DLD1 (cell line): ENCODE measurements around the gene PTPRD.
"Not testable (repeated sequence)": the region's sequence is repeated elsewhere in the genome, so short reads cannot be mapped to it uniquely, and the experiment has no call there.

Experiments used
- in situ Hi-C: cut with HindIII; loops from 2 replicates; pipeline ENCODE4 v1.10.0; 2017; ENCODE audit warnings: low sequenced_read_pairs

PTPRD gene

DNA sequence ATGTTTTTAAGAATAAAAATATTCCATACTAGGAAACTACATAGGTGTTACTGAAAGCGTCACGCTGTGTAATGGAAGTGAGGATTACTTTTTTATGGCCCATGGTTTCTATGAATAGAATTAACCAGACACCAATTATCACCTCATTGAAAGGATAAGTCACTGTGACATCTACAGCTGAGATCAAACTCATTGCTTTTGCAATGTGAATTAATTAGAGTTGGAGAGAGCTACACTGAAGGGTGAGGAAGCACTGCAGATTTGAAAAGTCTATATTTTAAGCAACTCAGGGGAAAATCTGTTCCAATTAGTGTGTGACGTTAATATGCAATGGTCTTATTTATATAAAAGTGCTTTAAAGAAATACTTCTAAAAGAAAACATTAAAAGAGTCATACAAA is 1513.2 kb downstream of the PTPRD start:
- in situ Hi-C loops, result no loop called here

DNA sequence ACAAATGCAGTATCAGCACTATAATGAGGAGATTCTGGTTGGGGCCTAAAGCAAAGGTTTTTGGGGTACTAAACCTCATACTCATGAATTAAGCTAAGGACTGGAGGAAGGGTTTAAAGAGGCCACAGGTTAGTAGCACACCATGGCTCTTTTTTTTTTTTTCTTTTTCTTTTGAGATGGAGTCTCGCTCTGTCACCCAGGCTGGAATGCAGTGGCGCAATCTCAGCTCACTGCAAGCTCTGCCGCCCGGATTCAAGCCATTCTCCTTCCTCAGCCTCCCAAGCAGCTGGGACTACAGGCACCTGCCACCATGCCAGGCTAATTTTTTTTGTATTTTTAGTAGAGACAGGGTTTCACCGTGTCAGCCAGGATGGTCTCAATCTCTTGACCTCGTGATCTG is 1515.5 kb downstream of the PTPRD start:
- in situ Hi-C loops, result not testable (repeated sequence)

DNA sequence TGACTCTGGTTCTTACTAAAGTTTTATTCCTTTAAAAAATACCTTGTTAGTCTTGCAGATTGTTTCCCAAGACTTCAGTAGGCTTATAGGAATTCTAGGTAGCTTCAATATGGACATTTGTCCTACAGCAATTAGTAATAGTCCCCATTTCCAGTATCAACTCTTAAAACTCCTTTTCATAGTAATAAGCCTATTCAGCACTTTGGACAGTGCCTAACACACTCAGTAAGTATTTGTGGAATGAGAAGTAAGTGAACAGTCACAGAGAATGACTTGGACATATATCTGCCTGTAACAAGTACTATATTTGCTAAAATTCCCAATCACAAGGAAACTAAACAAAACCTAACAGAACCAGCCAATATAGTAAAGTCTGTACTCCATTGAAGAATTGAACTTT is 1521.4 kb downstream of the PTPRD start:
- in situ Hi-C loops, result no loop called here

DNA sequence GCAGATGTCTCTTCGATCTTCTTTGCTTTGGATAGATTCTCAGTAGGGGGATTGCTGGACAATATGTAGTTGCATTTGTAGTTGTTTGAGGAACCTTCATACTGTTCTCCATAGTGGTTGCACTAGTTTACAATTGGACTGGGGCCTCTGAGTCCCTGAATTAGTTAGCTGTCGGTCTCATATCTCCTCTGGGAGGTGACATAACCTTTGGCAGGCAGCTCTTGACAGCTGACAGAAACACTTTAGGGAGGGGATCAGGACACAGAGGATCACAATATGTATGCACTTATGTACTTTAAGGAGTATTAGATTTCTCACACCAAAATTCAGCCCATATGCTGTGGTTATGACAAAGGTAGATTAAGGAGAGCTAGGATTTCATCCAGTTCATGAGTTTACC is 1533.3 kb downstream of the PTPRD start:
- in situ Hi-C loops, result no loop called here

DNA sequence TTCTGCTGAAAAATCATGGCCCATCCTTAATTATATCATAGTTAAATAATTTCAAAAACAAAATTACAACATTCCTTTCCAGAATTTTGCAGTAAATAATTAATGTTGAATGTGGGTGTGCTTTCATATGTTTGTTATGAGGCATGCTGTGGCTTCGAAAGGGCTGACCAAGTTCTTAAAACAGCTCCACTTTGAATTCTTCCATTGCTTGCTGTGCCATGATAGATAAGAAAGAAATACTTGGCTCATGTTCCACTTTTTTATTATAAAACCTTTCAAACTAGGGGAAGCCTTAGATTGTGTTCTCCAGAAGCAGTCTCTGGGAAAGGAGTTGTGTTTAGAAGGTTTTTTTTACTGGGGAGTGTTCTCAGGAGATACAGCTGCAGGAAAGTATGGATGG is 1534.5 kb downstream of the PTPRD start:
- in situ Hi-C loops, result no loop called here

DNA sequence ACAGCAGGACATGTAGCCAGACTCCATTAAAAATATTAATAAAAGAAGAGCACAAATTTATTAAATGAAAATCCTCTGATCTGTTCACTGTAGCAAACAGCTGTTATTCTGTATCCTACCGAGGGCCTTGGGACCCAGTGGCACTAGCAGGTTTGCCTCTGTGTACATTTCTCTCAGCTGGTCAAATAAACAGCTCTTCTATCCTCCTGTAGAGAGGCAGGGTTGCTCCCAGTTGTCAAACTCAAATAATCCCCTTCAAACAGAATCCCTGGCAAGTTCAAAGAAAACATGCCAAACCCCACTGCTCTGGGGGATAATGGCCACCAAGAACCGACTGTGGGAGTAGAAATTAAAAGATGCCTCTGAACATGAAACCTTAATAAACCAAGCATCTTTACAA is 1551.2 kb downstream of the PTPRD start:
- in situ Hi-C loops, result no loop called here

DNA sequence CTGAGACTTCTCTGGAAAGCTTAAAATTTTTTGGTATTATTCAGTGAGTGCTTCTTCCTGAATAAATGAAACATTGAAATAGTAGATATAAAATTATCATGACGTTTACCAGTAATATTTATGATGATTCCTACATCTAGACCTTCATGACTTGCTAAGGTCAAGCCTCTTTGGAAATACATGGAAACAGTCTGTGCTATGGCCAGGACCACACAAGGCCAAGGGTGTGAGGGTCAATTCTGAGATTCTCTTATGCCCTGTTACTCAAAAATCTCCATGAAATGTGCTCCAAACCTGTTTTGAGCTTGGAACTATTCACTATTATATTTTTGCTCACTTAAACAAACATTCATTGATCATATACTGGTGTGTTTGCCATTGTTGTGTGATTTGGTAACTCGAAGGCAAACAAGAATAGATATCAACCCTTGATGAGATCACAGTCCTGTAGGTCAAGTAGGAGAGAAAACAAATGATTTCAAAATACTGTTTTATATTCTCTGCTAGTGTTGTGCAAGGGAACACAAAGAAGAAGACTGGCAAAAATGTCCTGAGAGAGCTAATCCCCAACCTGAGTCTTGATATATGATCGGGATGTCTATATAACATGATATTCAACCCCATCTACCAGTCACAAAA is 1558.3 kb downstream of the PTPRD start:
- in situ Hi-C loops, result no loop called here

DNA sequence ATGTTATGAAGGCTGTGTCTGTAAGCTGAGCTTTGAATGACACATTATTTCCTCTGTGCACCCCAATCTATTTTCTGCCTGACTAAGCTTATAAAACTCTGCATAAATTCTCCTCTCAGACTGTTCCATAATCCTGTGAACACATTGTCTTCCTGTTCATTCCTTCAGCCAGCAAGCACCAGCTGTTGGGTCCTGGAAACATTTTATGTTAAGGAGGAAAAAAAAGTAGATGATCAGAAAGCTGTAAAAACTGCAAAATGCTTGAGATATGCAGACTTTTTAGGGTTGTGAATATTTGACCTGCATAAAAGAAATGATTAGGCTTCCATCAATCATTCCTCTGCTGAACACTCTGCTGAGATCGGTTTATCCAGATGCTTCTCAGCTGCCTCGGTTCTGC is 1567.2 kb downstream of the PTPRD start:
- in situ Hi-C loops, result no loop called here

DNA sequence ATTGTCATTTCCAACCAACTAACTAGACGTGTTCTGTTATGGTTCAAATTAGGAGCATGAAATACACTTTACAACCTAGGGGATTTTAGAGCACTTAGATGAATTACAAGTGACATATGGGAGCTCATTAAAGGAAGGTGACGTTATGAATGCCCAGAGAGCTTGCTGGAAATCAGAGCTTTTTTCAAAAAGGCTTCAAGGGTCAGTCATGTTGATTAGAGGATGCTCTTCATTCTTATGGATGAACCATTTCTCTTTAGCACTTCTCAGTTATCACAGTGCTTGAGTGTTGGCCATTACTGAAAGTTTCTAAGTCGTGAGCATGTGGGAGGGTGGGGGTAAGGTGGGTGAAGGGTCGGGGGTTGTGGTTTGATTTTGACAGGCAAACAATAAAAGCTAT is 1567.7 kb downstream of the PTPRD start:
- in situ Hi-C loops, result no loop called here

DNA sequence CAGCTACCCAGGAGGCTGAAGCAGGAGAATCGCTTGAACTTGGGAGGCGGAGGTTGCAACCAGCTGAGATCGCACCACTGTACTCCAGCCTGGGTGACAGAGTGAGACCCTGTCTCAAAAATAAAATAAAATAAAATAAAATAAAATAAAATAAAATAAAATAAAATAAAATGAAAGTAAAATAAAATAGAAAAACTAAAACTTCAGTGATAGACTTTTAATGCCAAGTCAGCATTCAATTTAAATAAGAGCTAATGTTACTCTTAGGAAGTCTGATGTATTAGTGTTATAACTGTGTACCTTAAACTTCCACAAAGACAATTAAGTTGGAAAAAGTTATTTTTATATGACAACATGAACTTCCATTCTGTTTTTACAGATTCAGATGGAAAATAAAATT is 1569.0 kb downstream of the PTPRD start:
- in situ Hi-C loops, result not testable (repeated sequence)

DNA sequence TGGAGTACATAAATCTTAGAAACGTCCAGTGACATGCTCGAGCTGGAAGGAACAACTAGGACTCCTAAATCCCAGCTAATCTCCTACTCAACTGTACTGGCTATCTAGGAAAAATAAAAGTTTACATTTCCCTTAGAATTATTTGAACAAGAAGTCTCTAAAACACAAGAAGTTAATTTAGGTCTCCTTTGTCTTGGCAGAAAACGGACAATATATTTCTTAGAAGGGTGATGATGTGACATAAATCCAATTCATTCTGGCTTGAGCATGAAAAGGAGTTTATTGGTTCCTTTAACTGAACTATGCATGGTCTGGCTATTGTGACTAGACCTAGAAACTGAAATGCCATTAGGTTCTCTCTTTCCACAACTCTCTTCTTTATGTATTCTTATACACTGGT is 1571.0 kb downstream of the PTPRD start:
- in situ Hi-C loops, result no loop called here

DNA sequence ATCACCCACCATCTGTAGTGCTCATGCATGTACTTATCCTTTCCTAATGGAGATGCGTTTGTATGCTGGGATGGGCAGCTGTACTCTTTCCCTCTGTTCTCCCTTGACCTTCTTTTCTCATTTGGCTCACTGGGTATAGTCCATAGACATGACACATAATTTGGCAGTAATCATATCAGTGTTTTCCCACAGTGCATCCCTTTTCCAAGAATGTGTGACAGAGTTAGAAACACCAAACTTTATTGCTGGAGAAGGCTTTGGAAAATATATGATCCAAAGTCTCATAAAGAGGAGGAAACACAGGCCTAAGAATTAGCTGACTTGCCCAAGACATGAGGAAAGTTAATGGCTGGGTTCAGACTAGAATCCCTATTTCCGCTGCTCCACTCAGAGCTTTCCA is 1579.8 kb downstream of the PTPRD start:
- in situ Hi-C loops, result no loop called here

DNA sequence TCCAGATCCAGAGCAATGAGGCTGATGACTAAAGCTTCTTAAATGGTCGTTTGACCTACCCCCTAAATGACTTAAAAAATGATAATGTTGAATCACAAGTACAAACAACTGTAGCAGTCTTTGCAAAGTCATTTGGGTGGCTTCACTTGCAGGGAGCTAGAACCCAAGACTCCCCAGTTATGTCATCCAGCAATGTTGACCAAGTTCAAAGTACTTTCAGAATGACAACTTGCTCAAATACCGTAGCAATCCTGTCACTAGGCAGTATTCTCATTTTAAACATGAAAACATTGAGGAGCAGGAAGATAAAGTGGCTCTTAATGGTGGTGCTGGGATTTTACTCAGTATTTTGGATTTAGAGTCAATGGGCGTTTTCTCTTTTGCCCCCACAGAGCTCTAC is 1596.2 kb downstream of the PTPRD start:
- in situ Hi-C loops, result no loop called here

DNA sequence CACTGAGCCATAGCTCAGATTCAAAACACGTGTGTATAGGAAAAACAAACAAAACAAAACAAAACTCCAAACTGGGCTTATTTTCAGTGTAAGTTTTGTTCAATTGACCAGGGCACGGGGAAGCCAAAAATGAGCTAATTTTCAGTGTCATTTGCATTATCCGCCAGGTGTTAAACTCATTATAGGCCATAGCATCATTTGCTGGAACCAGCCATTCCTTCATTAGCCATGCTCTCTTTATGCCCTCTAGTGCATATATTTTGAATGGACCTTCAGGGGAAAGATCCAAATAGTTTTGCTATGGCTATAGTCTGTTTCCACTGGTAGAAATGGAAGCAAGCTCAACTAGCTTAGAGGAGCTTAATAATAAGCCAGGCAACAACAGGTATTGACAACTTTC is 1608.0 kb downstream of the PTPRD start:
- in situ Hi-C loops, result no loop called here

DNA sequence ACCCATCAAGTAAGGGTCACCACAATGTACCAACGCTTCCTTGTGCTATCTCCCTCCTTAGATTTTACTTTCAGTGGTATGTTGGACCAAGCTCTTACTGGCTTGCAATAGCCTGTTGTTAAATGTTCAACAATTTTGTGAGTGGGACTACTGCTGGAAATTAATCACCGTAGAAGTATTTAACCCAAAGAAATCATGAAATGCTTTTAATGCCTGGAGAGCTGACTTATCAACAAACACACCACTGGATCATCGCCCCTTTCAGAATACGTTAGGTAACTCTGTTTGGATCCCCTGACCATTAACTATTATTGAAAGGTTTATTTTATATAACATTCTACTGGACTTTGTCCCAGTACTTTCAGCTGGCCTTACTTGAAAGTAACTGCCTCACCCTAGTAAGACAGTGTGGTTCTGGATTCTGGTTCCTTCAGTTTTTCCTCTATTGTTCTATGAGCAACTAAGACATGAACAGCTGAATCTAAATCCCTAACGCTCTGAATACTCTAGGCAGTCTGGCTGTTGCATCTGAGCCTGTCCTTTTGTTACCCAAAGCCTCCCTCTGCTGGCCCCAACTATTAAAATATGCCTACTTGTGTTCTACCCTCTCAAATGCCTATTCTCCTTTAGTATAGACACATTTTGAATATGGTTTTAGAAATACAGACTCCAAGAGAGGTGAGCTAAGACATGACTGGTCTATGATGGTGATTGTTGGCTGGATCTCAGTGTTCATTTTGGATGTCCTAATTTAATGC is 1609.8 kb downstream of the PTPRD start:
- in situ Hi-C loops, result no loop called here

DNA sequence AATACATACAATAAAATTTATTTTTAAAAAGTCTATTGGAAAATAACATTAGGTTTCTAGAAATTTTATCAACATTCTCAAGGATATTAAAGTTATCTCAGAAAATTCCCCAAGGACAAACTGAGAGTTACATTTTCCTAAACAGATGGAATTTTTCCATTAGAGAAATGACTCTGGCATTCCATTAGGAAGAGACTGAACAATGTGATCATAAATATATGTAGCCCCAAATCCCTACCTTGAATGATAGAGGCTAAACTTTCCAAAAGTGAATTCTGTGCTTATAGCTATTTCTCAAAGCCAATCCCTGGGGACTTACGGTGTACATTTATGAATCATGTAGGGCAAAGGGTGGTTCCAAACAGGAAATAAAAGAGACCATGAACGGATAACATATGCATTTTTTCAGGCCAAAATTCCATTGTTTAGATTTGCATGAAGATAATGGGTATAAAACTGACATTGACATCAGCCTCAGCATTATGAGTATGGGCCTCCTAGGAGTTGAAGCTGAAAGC is 1632.2 kb downstream of the PTPRD start:
- in situ Hi-C loops, result no loop called here

DNA sequence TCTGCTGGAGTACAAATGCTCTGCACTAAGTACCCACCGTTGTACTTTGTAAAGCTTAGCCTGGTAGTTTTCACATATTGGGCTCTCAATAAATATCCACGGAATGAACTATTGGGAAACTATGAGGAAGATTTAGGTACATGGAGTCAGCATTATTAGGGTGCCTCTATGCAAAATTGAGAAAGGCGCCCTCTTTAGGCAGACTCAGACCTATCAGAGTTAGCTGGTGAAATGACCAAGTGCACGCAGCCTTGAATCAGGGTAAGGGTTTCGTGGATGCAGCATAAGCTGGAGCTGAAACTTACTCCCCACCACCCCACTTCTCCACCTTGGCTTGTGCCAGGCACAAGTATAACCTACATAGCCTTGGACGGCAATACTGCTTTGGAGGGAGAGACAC is 1634.5 kb downstream of the PTPRD start:
- in situ Hi-C loops, result no loop called here

DNA sequence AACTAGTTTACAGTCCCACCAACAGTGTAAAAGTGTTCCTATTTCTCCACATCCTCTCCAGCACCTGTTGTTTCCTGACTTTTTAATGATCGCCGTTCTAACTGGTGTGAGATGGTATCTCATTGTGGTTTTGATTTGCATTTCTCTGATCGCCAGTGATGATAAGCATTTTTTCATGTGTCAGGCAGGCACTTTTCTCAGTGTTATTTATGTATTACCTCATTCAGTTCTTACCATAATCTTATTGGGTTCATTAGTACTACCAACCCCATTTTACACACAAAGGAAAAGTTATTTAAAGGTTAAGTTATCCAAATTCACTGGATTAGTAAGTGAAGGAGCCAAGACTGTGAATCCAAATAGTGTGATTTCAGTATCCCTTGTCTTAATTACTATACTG is 1644.5 kb downstream of the PTPRD start:
- in situ Hi-C loops, result not testable (repeated sequence)

DNA sequence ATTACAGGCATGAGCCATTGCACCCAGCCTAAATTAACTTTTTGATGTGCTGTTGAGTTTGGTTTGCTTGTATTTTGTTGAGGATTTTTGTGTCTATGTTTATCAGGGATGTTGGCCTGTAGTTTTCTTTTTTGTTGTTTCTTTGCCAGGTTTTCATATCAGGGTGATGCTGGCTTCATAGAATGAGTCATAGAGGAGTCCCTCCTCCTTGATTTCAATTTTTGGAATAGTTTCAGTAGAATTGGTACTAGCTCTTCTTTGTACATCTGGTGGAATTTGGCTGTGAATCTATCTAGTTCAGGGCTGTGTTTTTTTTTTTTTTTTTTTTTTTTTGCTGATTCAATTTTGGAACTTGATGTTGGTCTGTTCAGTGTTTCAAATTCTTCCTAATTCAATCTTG is 1648.9 kb downstream of the PTPRD start:
- in situ Hi-C loops, result no loop called here

DNA sequence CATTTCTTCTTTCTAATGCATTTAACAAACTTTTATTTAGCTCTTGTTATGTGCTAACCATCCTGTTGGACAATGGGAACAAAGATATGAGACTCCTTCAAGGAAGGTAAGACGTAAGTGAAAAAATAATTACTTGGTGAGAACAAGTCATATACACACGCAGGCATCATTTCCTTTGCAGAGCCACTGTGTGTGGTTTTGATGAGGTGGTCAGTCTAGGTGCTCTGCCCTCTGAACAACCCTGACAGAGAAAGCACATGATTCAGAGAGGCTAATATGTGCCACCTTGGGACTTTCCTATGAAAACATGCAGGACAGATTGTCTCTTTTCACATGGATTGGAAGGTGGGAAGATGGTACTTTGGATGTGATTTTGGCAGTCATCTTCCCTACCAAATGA is 1650.7 kb downstream of the PTPRD start:
- in situ Hi-C loops, result no loop called here

DNA sequence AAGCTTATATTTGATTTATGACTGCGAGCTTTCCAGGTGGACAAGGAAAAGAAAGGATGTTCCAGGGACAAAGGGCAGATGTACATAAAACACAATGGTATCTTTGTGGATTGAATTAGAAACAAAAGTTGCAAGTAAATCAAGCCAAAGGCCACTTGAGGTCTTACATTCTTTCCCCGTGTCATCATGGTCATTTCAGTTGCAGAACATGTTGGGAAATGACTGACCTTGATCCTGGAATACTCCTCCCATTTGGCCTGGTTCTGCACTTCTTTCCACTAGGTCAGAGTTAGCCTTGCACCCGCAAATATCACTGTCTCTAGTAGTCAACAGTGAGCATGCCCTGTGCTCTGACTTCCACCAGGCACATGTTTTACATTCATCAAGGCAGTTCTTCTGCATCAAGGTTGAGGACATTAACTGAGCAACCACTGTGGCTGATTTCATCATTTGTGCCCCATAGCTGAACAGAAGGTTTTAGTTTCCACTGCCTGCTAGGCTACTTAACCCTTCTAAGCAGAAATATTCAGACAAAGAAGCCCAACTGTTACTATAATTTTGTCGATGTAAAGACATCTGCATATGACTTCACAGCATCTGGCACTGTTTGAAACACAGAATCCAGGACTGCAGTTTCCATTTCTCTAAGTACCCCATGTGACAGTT is 1651.5 kb downstream of the PTPRD start:
- in situ Hi-C loops, result no loop called here

DNA sequence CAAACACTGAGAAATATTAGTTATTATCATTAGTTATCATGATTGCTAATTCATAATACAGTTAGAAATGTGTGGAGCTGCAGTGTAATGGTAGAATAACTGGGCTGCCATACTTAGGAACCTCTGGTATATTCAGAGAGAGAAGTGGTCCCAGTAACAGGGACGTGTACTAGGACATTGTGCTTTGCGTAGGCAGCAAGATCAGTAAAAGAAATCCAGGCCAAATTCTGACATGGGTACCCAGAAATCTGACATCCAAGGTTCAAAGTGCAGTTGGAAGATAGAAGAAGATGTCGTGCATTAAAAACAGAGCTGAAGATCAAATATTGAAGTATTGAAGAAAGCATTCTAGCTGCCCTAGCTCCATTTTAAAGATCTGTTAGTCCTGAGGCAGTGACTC is 1652.5 kb downstream of the PTPRD start:
- in situ Hi-C loops, result no loop called here
